CD1c-positive myeloid dendritic cell (primary cell): Measurements from ENCODE around the gene ADAMTS17.
"Not testable (repeated sequence)": the region's sequence is repeated elsewhere in the genome, so short reads cannot be mapped to it uniquely, and the experiment has no call there.

Experiments
- DNase-seq: peaks from one replicate; pipeline ENCODE4 v3.0.0-alpha.2; 2016; ENCODE audit errors: extremely low spot score

The ADAMTS17 gene

DNA sequence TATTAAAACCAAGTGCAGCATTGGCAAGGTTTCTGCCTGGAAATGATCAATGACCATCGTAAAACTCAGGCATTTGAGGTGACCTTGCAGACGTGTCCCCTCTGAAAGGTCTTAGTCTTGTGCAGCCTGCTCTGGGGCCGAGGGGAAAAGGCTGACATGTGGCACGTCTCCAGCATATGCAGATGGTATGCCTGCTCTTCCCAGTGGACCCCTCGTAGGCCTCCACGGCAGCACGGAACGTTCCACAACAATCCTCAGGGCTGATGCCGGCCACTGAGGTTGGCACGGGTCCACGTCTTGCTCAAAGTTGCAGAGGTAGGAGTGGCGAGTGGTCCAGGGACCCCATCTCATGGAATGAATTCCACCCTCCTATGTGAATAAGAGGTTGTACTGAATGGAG is 361.0 kb downstream of the ADAMTS17 start:
- no peak for DNase-seq

DNA sequence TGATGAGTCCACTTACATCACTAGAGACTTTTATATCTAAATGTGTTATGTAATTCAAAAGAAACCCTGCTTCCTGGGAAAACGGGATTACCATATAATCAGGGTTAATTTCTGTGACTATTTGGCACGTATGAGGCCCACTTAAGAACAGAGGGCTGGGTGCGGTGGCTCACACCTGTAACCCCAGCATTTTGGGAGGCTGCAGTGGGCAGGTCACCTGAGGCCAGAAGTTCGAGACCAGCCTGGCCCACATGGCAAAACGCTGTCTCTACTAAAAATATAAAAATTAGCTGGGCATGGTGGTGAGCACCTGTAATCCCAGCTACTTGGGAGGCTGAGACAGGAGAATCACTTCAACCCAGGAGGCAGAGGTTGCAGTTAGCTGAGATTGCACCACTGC is 361.9 kb downstream of the ADAMTS17 start:
- DNase-seq = not testable (repeated sequence)

DNA sequence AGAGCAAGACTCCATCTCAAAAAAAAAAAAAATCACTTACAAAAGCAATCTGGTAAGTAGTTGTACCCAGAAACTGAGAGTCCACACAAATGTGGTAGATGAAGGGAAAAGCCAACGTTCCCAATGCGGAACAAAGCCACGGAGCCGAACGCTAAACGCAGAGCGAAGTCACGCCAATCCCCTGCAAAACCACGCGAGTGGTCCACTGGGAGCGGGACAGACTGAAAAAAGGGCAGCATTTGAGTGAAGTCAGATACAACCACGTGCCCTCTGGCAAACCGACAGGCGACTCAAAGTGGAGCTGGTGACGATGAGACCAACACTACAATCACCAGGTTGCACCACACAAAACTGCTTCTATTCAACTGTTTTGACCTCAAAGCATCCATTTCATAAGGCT is 362.4 kb downstream of the ADAMTS17 start:
- DNase-seq = no peak

DNA sequence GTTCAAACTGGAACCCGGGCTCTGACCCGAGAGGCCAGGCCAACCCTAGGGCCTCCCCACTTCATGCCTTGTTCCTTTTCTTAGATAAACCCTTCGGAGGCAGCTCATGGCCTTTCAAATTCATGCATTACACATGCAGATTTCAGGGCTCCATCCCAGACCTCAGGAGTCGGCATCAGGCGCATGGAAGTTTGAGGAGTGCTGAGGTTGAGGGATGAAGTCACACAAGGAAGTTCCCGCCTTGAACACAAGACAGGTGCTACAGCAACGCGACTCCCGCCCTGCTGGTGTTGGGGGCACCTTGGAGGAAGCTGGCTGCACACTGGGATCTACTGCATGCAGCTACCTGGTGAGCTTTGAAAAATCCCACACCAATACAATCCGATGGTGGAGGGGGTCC is 363.3 kb downstream of the ADAMTS17 start:
- no peak for DNase-seq

DNA sequence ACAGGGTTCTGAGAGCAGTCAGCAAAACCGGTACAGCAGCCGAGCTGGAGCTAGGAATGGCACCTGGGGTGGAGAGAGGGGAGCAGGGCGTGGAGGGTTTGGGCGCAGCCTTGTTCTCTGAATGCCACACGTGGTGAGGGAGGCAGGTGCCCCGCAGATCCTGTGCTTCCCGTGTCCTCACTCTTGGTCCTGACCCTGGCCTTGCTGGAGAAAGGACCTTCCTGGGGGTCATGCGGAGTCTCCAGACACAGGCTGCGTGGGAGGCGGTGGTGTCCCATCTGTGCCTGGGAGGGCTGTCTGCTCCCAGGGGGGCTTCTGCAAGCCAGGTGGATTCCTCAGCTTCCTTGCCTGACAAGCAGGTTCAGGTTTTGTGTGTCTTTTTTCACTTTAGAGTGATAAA is 363.8 kb downstream of the ADAMTS17 start:
- DNase-seq = no peak

DNA sequence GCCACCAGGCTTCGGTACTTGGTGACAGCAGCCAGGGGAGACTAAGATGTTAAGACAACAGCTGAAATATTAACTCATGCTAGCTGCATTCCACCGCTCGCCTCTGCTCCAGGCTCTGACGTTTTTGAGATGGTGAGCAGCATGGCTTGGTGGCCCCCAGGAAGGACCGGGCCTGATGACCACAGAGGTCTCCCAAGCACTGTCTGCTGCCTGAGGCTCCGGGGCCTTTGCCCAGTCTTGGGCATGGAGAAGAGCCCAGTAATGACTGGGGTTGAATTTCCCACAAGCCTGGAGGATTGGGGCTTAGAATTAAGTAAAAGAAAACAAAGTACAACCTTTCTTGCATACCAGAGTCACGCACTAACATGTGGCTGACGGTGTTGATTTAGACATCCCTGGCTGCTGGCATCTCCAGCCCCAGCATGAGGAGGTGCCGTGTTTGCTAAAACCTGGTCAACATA is 364.9 kb downstream of the ADAMTS17 start:
- DNase-seq = no peak

DNA sequence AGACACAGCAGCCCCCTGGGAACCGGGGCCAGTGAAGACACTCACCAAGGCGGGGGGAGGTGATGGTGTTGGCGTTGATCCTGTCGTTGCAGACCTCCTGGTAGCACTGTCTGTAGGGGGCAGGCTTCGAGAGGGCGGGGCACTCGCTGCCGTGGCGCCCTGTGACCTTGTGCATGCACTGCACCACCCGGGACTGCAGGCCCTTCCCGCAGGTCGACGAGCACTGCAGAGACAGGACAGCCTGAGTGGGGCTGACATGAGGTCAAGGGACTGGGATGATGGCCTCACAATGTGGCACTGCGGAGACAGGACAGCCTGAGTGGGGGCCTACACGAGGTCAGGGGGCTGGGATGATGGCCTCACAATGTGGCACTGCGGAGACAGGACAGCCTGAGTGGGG is 365.8 kb downstream of the ADAMTS17 start:
- DNase-seq = no peak

DNA sequence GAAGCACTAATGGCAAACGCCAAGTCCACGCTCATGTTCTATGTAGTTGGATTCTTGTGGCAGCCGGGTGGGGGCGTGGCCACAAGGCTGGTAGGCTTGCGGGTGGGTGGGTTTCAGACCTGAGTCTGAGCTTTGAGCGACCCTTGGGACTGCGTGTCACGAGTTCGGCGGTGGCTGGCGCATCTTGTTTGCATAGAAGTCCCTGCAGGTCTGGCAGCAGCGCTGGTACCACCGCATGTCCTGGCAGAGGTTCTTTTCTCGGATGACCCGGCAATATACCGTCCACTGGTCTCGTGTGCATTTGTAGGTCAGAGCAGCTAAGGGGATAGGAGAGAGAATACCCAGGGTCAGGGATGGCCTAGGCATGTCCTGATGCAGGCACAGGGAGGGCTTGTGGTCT is 367.5 kb downstream of the ADAMTS17 start:
- no peak for DNase-seq

DNA sequence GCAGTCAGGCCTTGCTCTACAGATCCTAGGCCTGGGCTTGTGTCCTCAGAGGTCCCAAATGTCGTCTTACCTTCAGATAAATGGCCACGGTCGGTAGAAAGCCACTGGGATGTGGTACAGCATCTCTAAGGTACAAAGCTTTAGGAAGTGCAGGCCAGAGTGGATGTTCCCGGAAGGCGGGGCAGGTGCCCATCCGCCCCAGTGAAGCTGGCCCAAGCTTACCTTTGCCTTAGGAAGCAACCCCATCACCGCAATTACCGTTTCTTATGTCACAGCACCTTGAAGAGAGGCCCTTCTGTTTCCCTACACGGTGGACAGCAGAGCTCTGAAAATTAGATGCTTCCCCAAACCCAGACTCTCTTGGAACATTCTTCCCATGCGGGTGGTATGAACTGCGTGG is 368.4 kb downstream of the ADAMTS17 start:
- no peak for DNase-seq

DNA sequence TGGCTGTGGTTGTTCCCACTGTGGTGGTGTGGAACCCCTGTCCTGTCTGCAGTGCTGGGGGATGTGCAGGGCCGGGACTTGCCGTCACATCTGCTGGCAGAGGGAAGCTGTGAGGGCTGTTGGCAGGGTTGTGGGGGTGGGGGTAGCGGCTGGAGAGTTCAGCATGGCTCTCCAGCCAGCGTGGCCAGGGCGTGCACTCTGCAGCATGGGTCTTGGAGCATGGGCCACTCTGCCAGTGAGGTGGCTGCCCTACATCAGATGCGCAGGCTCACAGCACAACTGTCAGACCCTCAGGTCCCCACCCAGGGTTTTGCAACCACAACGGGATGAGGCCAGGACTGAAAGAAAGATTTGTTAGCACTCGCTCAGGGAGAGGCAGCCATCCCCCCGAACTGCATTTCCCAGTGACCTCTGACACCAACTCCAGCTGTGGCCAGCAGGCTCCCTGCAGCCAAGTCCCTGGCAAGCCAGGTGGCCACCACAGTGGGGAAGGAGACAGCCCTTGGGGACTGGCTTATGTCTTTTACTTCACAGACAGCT is 370.8 kb downstream of the ADAMTS17 start:
- no peak for DNase-seq

DNA sequence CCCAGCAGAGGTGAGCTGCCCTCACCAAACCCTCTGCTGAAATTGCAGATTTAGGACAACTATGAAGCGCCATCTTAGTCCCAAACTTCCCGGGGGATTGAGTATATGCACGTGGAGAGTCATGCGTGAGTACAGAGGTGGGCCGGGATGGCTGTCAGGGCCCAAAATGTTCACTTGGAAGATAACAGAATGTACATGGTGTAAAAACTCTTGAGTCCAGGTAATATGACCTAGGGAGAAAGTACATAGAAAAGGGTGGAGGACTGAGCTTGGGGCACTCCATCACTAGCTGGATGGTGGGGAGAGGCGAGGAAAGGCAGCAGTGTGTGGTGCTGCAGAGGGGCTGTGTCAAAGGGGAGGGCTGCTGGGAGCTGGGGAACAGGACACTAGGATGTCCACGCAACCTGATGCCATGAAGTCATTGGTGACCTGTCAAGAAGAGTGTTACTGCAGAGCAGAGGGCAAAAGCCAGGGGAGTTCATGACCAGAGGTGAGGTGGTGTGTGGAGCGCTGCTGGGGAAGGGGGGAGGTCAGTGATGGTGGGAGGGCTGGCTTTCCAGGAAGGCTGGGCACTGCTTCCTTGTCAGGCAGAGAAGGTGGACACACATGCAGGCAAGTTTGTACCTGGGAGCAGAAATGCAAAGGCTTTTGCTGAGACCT is 372.4 kb downstream of the ADAMTS17 start:
- DNase-seq = no peak

DNA sequence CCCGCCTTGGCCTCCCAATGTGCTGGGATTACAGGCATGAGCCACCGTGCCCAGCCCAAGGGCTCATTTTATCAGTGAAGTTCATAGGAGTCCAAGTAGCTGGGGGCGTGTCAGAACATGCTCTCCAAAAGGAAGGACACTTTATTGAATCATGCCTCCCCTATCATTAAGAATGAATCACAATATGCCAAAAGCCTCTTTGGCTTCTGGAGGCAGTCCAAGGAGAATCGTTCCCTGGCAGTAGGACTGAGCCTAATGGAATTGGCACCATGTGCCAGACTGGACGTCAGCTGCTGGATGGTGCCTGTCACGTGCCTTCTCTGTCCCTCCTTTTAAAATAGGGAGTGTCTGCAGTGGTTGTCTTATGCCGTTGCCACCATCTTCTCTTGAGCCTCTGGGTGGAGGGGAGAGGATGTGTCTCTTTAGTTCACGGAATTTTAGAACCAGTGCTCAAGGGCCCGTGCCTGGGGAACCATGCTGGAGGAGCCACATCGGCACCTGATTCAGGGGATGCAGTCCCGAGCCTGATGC is 373.9 kb downstream of the ADAMTS17 start:
- DNase-seq = no peak

DNA sequence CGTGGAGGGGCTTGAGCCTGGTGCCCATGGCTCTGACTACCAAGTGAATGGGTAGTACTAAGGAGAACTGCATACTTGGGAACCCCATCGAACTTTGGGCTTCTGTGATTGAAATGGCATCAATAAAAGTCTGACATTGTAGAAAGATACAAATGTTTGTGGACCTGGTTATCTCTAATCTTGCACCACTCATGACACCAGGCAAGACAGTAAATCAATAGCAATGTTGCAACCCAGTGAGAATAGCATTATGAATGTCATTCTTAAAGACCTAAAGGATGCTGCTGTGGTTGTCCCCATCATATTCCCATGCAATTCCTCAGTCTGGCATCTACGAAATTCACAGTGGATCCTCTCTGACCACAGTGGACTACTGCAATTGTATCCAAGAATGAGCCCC is 375.0 kb downstream of the ADAMTS17 start:
- no peak for DNase-seq

DNA sequence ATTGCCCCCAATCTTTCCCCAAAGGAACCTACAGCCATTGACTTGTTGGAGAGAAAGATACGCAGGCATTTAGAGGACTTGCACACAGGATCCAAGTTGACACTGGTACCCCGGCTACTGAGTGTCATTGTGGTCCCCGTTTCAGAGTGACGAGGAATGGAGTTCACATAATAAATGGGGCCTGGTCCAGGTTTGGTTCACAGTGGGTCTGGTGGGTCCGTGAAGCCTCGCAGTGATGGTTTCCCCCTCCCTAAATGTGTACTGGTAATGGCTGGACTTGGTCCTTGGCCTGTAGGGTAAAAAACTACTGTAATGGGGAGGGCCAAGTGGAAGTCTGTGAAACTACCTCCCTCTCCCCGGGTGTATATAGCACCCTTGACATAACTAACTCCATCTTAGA is 376.4 kb downstream of the ADAMTS17 start:
- no peak for DNase-seq

DNA sequence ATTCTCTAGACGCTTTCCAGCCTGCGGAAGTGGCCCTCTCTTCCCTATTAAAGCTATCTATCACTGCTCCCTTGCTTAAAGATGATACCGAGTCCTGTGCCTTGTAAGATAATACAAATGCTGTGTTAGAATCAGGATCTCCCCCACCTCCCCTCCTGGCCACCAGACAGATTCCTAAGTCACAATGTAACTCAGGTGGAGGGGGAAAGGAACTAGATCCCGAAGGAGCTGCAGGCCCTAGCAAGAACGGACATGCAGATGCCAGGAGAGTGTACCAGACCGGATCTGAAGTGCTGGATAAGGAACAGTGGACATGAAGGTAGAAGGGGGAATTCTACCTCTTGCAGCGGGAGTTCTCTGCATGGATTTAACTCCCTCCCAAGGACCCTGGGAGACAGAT is 377.8 kb downstream of the ADAMTS17 start:
- DNase-seq = no peak

DNA sequence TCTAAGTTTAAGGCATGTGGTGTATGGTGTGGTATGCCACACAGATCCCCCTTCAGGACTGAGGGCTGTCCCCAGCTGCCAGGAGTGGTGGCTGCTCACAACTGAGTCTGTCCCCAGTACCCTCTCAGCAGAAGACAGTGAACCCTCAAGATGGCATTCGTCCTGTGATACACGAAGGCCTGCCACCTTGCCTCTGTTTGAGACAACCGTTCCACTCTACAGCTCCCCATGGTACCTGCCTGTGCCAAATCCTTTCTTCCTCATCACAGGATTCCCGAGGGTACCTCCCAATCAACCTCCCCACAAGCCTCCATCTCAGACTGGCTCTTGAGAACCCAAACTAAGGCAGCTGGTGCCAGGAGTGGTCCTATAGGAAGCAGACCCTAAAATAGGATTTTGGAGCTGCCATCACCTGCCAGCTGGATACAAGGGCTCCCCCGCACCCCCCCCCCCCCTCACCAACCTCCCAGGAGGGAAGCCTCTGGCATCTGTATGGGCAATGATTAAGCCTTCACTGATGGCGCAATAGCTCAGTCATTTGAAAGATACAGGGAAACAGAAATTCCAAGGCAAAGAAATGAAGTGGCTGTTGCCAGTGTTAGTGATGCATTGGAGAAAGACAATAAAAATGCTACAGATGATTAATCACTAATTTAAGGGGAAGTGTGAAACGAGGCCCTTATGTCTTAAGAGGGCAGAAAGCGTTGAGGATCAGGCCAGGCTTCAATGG is 378.5 kb downstream of the ADAMTS17 start:
- DNase-seq = no peak

DNA sequence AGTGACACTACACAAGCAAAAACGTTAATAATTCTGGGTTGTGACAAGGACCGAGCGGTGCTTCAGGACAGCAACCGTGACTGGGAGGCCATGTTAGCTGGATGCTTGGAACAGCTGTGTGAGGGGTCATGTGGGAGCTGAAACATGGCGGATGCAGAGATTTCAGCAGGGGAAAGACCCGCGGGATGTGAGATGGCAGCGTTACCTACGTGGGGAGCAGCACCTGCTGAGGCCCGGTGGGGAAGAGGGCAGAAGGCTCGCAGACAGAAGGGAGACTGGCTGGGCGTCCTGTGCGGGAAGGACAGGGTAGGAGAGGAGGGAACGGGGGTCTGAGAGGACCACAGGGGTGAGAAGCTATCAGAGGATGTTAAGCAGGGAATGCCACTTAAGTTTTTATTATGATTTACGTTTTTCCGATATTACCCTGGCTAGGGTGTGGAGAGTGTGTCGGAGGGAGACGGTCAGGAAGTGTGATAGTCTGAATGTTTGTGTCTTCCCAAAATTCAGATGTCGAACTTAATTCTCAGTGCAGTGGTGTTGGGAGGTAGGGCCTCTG is 379.7 kb downstream of the ADAMTS17 start:
- no peak for DNase-seq

DNA sequence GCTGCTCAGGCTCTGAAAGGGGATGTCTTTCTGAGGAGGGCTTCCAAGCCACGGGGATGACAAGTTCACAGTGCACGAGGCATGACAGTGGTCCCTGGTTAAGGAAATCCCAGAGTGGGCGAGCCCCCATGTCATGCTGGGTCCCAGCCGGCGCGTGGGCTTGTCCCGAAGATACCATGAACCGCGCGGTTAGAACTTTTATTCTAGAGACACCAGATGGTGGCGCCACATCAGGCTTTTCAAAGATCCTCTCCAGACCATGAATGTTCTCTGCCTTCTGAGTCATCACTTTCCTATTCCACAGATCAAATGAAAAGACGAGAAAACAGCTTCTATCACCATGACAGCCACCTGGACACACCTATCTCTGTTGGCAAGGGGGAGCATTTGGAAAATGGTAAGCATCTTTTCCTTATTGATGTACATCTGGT is 380.7 kb downstream of the ADAMTS17 start:
- no peak for DNase-seq

DNA sequence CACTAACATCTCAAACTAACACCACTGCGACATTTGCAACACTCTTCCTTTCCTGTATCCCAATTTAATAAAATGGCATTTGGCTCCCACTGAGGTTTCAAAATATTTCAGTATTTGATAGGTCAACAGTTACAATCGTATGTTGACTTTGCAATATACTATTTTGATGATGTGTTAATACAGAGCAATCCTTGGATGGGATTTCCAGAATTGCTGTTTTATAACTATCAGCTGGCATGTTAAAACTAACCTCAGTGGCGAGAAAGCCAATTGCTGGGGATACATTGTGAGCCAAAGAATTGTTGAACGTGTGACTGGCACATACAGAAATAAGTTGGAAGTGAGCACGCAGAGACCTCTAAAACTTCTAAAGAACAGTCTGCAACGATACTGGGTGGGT is 382.4 kb downstream of the ADAMTS17 start:
- no peak for DNase-seq

DNA sequence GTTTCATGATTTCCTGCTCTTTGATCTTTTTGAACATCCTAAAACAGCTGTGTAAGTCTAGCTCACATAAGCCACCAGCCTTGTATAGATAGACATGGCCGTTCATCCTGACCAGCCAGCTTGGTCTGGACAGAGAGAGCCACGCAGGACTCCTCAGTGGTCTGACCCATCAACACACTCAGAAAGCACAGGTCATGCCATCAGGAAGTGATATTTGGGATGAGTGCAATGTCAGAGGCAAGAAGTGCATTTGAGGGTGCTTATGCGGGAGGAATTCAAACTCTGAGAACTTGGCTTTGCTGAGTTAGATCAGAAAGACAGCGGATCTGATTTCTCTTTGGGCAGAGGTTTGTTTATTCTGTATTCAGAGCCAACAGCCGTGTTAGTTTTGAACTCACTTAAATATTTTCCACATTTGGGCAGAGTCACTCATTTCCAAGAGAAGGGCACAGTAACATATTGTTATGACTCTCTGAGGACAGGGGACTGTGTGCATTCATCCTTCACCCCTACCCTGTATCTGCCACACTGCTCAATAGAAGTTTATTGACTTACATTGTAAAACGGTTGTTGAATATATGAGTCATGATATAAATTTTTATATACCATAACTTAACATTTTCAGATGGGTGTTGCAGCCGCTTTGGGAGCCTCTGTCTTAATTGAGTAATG is 383.2 kb downstream of the ADAMTS17 start:
- DNase-seq = no peak

DNA sequence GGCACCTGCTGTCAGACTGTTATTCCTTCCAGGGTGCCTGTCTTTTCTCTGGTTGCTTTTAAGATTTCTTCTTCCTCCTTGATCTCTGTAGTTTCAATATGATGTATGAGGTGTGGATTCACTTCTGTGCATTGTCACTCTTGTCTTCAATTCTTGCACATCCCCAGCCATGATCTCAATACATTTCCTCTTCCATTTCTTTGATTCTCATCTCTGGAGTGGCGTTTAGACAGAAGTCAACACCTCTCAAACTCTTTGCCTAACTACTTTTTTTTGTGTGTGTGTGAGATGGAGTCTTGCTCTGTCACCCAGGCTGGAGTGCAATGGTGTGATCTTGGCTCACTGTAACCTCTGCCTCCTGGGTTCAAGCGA is 384.1 kb downstream of the ADAMTS17 start:
- DNase-seq = no peak
